ENCODE measurements around the gene SH2D3A. TPM values are rescaled to one million over a fixed set of nuclear protein-coding genes. Genes with fewer than 3 reads are reported as not detected.

SH2D3A gene
- total RNA-seq, 4 donors from 2014 or later = 14.1 to 27.4 (median 20.7) TPM

- WGBS, 2 donors = 85 to 87% methylated on average over 4 of the region's 4 CpGs
Measured at GRCh38 chr19:6796278-6796677, 29.0 kb upstream of the SH2D3A start.

DNA sequence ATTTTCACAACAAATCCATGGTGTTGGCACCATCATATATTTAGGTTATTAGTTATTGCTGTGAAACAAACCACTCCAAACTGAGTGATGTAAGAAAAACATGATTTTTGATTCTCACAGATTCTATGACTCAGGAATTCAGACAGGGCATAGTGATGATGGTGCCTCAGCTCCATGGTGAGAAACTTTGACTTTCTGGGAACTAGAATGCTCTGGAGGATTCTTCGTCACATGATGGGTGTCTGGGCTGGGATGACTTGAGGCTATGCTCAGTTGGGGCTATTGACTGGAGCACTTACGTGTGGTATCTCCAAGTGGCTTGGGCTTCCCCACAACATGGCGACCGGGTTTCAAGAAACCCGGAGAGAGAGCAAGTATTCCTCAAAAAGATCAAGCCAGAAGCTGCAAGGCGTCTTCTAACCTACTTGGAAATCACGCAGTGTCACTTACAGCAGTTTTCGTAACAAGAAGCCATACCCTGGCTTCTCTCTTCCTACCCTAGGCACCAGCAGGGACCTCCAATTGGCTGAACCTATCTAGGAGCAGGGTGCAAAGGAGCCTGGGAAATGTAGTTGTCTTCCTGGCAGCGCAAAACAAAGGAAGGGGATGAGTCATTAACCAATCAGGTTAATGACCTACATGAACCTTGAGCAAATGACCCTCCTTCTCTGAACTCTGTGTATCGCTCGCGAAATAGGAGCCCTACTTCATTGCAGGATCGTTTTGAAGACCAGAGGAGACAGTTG, 27.6 kb upstream of the SH2D3A start:
- 77 to 86% methylated on average over 13 of the region's 13 CpGs for WGBS, 2 donors
- H3K4me3 ChIP-seq (replicated peaks in 1 of 3) = no peak overlapping the region
- intact Hi-C loops (cut with DNase I) = no loop called here
- DNase-seq = no peak
- no peaks in the 10 kb centered on the region for H3K27me3 ChIP-seq
- H3K27ac ChIP-seq = no peak overlapping the region
- no peak for TF ChIP-seq CTCF (IDR thresholded peaks at IDR 0.05)
- no peak for TF ChIP-seq POLR2A (IDR thresholded peaks at IDR 0.05)
- H3K4me1 ChIP-seq = no peaks in the 10 kb centered on the region
- H3K9me3 ChIP-seq = no peaks in the 10 kb centered on the region
- no peaks in the 10 kb centered on the region for H3K36me3 ChIP-seq

More at GRCh38 chr19:6796278-6796677, 29.0 kb upstream of the SH2D3A start:
- Histone ChIP-seq H3K27me3 (no peaks in the 10 kb centered on the region), H3K36me3 (no peaks in the 10 kb centered on the region), H3K4me1 (peaks cover 2% of the 10 kb centered on the region in 2 donors), H3K27ac (no peak overlapping the region), H3K4me3 (replicated peaks in 1 of 3) (no peak overlapping the region), H3K9me3 (no peaks in the 10 kb centered on the region)
- intact Hi-C loops (cut with DNase I) = no loop called here
- TF ChIP-seq CTCF (IDR thresholded peaks at IDR 0.05) (no peak), POLR2A (IDR thresholded peaks at IDR 0.05) (no peak)
- no peak for DNase-seq

DNA sequence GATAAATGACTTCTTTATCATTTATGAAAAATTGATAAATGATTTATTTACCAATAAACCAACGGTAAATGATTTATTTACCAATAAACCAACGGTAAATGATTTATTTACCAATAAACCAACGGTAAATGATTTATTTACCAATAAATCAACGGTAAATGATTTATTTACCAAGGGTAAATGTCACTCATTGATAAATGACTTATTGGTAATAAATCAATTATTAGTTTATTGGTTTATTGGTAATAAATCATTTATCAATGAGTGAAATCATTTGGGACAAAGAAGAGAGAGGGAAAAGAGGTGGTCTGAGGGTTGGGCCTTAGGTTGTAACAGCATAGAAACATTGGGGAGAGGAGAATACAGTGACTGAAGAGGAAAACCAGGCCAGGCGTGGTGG, 26.7 kb upstream of the SH2D3A start:
- no peak for DNase-seq
- Histone ChIP-seq H3K36me3 (no peaks in the 10 kb centered on the region), H3K9me3 (no peaks in the 10 kb centered on the region), H3K27ac (no peak overlapping the region), H3K4me1 (no peaks in the 10 kb centered on the region), H3K27me3 (no peaks in the 10 kb centered on the region), H3K4me3 (replicated peaks in 1 of 3) (no peak overlapping the region)
- intact Hi-C loops (cut with DNase I) = no loop called here
- 91% methylated on average over 5 of the region's 5 CpGs for WGBS, 2 donors
- TF ChIP-seq POLR2A (IDR thresholded peaks at IDR 0.05) (no peak), CTCF (IDR thresholded peaks at IDR 0.05) (no peak)

GRCh38 chr19:6793411-6793810, 26.2 kb upstream of the SH2D3A start:
- no peak overlapping the region for H3K27ac ChIP-seq
- no peaks in the 10 kb centered on the region for H3K36me3 ChIP-seq
- no peak for TF ChIP-seq CTCF (IDR thresholded peaks at IDR 0.05)
- TF ChIP-seq POLR2A (IDR thresholded peaks at IDR 0.05) = no peak
- H3K9me3 ChIP-seq = no peaks in the 10 kb centered on the region
- no peaks in the 10 kb centered on the region for H3K27me3 ChIP-seq
- 77 to 90% methylated on average over 4 of the region's 4 CpGs for WGBS, 2 donors
- intact Hi-C loops (cut with DNase I) = no loop called here
- H3K4me3 ChIP-seq (replicated peaks in 1 of 3) = no peak overlapping the region
- H3K4me1 ChIP-seq = no peaks in the 10 kb centered on the region
- no peak for DNase-seq

DNA sequence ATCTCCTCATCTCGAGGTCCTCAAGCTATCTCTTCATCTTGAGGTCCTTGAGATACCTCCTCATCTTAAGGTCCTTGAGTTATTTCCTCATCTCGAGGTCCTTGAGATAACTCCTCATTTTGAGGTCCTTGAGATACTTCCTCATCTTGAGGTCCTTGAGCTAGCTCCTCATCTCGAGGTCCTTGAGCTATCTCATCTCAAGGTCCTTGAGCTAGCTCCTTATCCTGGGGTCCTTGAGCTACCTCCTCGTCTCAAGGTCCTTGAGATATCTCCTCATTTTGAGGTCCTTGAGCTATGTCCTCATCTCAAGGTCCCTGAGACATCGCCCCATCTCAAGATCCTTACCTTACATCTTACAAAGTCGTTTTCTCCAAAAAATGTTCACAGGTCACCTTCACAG, 24.0 kb upstream of the SH2D3A start:
- Histone ChIP-seq H3K27ac (no peak overlapping the region), H3K36me3 (no peaks in the 10 kb centered on the region), H3K4me1 (no peaks in the 10 kb centered on the region), H3K27me3 (no peaks in the 10 kb centered on the region), H3K9me3 (no peaks in the 10 kb centered on the region), H3K4me3 (replicated peaks in 1 of 3) (no peak overlapping the region)
- TF ChIP-seq CTCF (IDR thresholded peaks at IDR 0.05) (no peak), POLR2A (IDR thresholded peaks at IDR 0.05) (no peak)
- intact Hi-C loops (cut with DNase I) = no loop called here
- no peak for DNase-seq
- WGBS, 2 donors = 47 to 56% methylated on average over 6 of the region's 6 CpGs

Data from thyroid gland (tissue), 4 donors.